HCT116 (cell line): Measurements from ENCODE around the gene SNX25.

Experiments used
- CEBPB ChIP-seq: IDR thresholded peaks from 2 replicates; pipeline ENCODE4 v1.6.1; 2012; ENCODE audit warnings: low read depth
- CTCF ChIP-seq, 3 experiments: fragments of 200-600 bp in 1 of 3; sonication (generic) in 1 of 3; IDR thresholded peaks in 2 of 3; conservative IDR thresholded peaks in 1 of 3; 2 replicates each; pipeline ENCODE4 v1.5.1; 2012 to 2017; ENCODE audit warnings: low read depth in 2 of 3, low read length in 2 of 3, antibody characterized with exemption in 1 of 3, borderline replicate concordance in 1 of 3, control low read depth in 1 of 3, mild to moderate bottlenecking in 1 of 3, mixed read lengths in 1 of 3, mixed run types in 1 of 3, moderate library complexity in 1 of 3; ENCODE audit not compliant: insufficient read depth in 1 of 3
- EGR1 ChIP-seq: IDR thresholded peaks from 2 replicates; pipeline ENCODE4 v1.6.1; 2012; ENCODE audit warnings: low read depth
- MAX ChIP-seq: IDR thresholded peaks from 2 replicates; pipeline ENCODE4 v1.6.1; 2012
- POLR2A ChIP-seq: IDR thresholded peaks from 2 replicates; pipeline ENCODE4 v1.7.0; 2011; ENCODE audit warnings: borderline replicate concordance; ENCODE audit not compliant: insufficient read depth, insufficient read length; ENCODE audit errors: extremely low read depth

GRCh38 chr4:185412412-185412811, 203.0 kb downstream of the SNX25 start:
- TF ChIP-seq MAX, result no peak
- TF ChIP-seq CEBPB, result no peak
- no peak for TF ChIP-seq EGR1
- no peak for TF ChIP-seq CTCF (IDR thresholded peaks at IDR 0.05 in 2 of 3, conservative IDR thresholded peaks at IDR 0.05 in 1 of 3; ENCODE audit: borderline replicate concordance in 1 of 3, insufficient read depth in 1 of 3, low read depth in 2 of 3, low read length in 2 of 3)
- TF ChIP-seq POLR2A, result no peak
